ENCODE measurements around the gene PIK3C2G.

DNA sequence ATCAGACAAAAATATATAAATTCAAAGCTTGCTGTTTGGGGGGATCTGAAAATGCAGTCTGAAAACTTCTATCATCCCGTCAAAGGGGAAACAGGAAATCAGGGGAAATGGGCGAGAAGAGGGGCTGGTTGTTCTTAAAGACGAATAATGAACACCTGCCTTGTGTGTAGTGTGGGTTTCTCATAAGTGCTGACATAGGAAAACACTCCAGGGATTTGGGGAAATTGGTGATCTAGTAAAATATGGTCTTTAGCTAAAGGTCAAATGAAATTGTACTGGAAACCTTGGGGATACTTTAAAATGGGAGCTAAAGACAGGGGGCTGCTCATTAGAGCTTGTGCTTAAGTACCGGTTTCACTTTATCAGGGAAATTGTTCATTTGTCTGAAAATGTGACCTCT lies 39.6 kb upstream of the PIK3C2G start:
- TF ChIP-seq, protein P1, sequence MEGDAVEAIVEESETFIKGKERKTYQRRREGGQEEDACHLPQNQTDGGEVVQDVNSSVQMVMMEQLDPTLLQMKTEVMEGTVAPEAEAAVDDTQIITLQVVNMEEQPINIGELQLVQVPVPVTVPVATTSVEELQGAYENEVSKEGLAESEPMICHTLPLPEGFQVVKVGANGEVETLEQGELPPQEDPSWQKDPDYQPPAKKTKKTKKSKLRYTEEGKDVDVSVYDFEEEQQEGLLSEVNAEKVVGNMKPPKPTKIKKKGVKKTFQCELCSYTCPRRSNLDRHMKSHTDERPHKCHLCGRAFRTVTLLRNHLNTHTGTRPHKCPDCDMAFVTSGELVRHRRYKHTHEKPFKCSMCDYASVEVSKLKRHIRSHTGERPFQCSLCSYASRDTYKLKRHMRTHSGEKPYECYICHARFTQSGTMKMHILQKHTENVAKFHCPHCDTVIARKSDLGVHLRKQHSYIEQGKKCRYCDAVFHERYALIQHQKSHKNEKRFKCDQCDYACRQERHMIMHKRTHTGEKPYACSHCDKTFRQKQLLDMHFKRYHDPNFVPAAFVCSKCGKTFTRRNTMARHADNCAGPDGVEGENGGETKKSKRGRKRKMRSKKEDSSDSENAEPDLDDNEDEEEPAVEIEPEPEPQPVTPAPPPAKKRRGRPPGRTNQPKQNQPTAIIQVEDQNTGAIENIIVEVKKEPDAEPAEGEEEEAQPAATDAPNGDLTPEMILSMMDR (conservative IDR thresholded peaks at IDR 0.05; ENCODE audit: low read length) = no peak
- no peak for TF ChIP-seq EZH2phosphoT487 (IDR thresholded peaks at IDR 0.05; ENCODE audit: borderline replicate concordance, low read depth, low read length)
